HG03442 (cell line): ENCODE results near the gene RPTOR.

Experiments used
- ATAC-seq: cut with Tn5 transposase; IDR thresholded peaks from one replicate; pipeline ENCODE4 v1.9.1; 2021; ENCODE audit warnings: mild to moderate bottlenecking, moderate library complexity; ENCODE audit not compliant: unreplicated experiment

RPTOR gene

DNA sequence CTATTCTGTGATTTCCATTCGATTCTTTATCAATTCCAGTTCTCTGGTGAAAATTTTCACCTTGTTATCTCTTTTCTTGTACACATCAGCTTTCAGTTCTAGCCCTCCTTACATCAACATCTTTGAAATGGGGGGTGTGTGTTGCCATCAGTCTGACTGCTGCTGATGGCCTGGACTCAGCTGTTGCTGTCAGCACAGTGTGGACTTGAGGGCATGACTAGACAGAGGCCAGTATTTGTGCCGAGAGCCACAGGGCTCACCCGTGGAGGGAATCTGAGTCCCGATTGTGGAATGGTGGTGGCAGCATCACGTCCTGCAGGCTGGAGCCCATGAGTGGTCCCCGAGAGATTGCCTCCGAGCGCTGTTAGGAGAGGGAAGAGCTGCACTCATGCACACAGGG, 114.2 kb downstream of the RPTOR start:
- ATAC-seq = no peak

GRCh38 chr17:80659651-80660050, 115.0 kb downstream of the RPTOR start:
- ATAC-seq = no peak

- no peak for ATAC-seq
Observed at GRCh38 chr17:80660527-80661198, 116.0 kb downstream of the RPTOR start.

DNA sequence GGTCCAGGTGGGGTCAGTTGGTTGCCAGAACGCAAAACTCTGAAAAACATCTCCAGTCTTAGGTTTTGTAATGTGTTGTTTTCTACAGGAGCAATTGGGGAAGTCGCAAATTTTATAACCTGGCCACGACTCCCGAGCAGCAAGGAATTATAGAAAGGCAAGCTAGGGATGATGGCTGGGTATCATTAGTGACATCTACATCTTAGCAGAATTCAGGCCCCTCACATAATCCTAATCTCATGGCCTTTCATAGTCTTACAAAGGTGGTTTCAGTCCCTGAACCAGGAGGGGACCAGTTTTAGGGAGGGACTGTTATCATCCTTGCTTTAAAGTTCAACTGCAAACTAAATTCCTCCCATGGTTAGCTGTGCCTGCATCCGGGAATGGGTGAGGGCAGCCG, 117.9 kb downstream of the RPTOR start:
- no peak for ATAC-seq

GRCh38 chr17:80663781-80664206, 119.2 kb downstream of the RPTOR start:
- ATAC-seq = no peak

- ATAC-seq = no peak
Observed at GRCh38 chr17:80664217-80664790, 119.7 kb downstream of the RPTOR start.

DNA sequence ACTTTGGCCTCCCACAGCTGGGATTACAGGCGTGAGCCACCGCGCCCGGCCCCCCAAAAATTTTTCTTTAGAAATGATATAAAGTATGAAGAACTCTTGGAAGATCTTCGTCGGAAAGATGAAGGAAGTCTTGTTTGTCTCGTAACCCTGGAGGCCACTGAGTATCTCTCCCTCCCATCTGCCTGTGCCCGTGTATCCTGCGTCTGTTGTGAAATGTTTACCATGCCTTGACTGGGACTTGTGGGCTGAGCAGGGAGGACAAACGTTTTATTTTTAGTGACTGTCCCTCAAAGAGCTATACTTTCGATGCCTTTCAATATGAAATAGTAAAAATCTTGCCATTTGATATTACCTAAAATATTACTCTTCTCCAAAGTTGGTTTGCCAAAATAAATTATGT, 121.2 kb downstream of the RPTOR start:
- ATAC-seq = no peak

DNA sequence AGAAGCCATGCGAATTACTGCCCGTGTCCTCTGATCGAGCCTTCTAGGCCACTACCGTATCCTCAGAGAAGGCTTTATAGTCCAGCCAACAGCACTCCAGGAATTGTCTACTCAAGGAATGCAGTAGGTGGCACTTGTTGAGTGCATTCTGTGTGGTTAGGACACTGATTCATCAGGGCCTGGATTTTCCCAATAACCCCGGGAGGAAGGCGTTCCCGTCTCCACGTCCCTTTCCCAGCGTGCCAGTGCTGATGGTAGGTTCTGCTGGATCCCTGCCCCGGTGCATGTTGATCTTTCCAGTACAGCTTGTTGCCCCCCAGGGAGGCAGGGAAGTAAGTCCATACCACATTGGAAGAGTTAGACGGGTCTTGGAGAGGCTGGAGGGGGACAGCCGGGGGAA, 122.2 kb downstream of the RPTOR start:
- ATAC-seq = no peak

- no peak for ATAC-seq
Observed at GRCh38 chr17:80667462-80668277, 123.0 kb downstream of the RPTOR start.

DNA sequence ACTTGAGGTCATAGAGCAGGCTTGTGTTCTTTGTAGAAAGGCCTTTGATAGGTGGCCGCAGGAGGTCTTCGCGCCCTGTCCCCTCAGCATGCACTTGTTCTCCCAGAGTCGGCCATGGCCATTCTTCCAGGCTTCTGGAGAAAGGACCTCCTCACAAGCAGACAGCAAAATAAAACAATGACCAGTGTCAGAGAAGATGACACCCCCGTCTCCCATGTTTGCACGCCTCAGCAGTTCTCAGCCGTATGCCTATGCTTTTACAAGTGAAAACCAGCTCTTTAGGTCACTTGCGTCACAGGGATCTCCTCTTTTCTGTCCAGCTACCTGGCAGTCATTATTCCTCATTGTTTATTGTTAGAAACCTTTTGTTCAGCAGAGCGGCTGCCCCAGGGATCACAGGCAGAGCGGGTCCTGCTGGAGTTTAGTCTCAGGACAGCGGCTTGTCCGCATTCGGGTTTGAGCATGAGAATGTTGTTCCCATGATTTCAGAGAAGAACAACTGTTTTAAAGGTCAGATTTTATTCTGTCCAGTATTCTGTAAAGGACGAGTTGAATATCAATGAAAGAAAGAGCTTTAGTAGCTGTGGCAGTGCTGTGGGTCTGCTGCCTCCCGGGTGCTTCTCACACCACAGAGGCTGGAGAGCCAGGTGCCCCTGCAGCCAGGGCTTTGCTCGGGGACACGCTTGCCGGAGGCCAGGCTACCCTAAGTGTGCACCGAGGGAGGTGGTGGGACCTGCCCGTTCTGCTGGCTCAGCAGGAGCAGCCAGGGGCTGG, 123.9 kb downstream of the RPTOR start:
- ATAC-seq = no peak

DNA sequence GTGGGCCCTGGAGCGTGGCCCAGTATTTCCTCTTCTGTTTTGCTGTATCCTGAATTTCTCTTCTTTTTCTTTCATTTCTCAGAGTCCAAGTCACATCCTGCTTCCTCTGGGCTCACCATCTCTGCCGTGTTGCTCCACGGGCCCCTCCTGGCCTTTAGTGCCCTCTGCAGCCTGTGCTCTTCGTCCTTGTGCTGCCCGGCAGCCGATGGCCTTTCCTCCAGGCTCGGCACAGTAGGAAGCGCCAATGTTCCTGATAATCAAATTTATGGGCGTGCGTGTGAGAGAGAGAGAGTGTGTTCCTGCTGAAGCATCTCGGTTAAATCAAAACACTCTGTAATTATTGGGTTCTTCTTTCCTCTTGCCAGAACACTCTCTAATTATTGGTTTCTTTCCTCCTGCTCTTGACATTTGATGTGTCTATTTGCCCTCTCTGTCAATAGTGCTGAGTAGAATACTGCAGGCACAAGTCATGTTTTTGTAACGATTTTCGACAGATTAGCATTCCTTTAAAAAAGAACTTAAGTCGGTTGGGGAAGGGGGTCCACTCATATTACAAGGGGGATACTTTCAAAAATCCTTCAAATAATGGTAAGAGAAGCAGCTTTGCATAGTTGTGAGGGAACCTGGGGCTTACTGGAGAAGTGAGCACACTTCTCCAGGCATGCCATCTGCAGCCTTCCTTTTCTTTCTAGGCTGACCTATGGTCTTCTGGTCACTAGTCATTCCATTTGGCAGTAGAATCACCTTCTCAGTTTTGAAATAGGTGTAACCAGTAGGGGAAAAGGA, 126.6 kb downstream of the RPTOR start:
- ATAC-seq = no peak

- no peak for ATAC-seq
Observed at GRCh38 chr17:80671825-80672110, 127.1 kb downstream of the RPTOR start.

GRCh38 chr17:80673152-80673920, 128.7 kb downstream of the RPTOR start:
- no peak for ATAC-seq

DNA sequence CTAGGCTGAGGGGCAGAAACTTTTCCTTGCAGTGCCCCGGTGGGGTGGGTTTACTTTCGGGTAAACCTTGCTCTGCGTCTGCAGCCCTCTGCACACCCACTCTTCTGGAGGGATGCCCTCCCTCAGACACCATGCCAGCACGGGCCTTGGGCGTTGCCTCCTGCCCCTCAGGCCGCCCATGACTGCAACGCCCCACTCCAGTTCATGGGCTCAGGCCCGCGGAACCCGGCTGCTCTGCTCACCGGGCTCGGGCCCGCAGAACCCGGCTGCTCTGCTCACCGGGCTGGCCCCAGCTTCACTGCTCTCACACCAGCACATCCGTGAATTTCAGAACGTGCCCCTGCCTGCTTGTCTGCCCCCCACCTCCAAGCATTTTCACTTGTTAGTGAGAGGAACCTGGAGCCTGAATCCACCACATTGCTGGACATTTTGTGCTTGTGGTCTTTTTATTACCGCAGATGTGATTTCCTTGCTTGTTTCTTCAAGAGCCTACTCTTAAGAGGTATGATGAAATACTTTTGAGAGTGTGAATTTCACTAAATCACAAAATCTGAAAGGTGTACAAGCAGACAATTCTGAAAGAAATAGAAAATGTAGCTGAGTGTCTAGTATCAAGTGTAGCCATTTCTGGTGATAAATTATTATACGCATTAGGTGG, 130.9 kb downstream of the RPTOR start:
- ATAC-seq = no peak

DNA sequence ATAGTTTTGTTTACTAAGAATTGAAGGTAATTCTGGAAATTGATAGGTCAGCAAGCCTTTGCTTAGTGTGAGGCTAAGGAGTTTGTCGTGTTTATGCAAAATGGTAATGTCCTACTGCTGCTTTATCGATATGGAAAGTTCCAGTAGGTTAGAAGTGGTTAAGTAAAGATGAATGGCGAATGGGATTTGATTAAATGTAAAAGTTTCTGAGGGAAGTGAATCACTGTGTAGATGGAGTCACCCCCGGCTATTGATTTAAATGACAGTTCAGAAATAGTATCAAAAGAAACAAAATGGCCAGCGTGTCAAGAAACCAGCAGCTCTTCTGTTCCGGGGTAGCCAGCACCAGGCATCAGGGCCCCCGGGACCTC, 131.4 kb downstream of the RPTOR start:
- ATAC-seq = no peak

DNA sequence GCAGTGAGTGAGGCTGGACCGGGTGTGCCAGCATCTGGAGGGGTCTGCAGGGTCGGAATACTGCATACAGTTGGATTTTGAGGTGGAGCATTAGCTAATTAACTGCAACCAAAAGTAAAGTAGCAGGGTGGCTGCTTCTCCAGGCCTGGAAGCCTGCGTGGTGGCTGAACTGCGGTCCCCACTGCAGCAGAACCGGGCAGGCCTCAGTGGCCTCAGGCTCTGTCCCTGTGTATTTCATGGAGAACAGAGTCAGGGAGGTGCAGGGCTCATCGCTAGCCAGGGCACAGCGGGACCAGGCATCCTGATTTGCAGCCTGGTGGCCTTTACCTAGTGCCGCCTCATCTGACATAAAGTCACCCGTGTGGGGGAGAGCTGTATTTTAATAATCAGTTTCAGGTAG, 131.9 kb downstream of the RPTOR start:
- no peak for ATAC-seq

DNA sequence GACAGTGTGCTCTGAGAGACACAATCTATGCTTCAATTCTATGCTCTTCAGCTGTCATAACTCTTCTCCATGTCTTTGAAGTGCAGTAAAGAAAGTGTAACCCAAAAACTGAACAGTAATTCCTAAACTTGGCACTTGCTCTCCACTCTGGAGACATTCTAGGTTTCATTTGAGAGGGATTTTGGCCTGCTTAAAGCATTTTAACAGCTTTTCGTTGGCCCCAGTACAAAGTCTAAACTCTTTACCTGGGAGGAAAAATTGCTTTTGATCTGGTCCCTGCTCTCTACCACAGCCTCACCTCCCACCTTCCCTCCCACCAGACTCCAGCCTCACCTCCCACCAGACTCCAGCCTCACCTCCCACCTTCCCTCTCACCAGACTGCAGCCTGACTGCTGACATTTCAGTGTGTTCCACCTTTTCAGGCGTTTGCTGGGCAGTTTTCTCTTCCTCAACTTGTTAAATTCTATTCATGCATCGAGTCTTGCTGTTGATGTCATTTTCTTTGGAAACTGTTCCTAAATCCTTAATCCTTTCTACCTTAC, 132.6 kb downstream of the RPTOR start:
- no peak for ATAC-seq

- no peak for ATAC-seq
Observed at GRCh38 chr17:80679816-80680215, 135.2 kb downstream of the RPTOR start.

- no peak for ATAC-seq
Observed at GRCh38 chr17:80681215-80681614, 136.6 kb downstream of the RPTOR start.
